PC-9 (cell line): ENCODE measurements around the gene KCNH2.

ENCODE experiments used
- CTCF ChIP-seq: fragments of 200-600 bp; sonication (generic); conservative IDR thresholded peaks from 2 replicates; pipeline ENCODE4 v1.6.1; 2017; ENCODE audit warnings: mixed run types, antibody characterized with exemption, mild to moderate bottlenecking, moderate library complexity
- EZH2 ChIP-seq: fragments of 200-600 bp; sonication (generic); IDR thresholded peaks from 2 replicates; pipeline ENCODE4 v1.8.0; 2017; ENCODE audit warnings: antibody characterized with exemption, low read depth

GRCh38 chr7:151020231-151020630, 42.1 kb upstream of the KCNH2 start:
- TF ChIP-seq CTCF, result no peak
- TF ChIP-seq EZH2, result no peak
